ENCODE data around the gene PSTPIP2. TPM values are rescaled to one million over a fixed set of nuclear protein-coding genes. Genes with fewer than 3 reads are reported as not detected.
A peak's percentile ranks its signal among the peaks of the same experiment; 100 is the strongest.

Gene PSTPIP2
- total and polyA plus RNA-seq, 9 of the 15 experiments (the other 6 are each of a cell fraction or from before 2014, with no cell fraction given) = 14.0 to 45.7 (median 27.1) TPM

DNA sequence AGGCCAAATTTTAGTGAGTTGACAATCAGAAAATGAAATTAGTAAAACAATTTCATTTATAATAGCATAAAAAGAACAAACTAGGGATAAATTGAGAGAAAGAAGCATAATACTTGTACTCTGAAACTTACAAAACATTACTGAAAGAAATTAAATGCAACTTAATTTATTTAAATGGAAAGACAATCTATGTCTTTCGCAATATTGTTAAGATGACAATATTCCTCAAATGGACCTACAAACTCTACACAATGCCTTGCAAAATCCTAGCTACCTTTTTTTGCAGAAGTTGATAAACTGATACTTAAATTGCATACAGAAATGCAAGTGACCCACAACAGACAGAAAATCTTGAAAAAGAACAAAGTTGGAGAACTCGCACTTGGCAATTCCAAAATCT is 114.0 kb downstream of the PSTPIP2 start:
- in situ Hi-C loops (cut with MboI) = no loop called here
- no peak overlapping the region for H3K9ac ChIP-seq (ENCODE audit: insufficient read depth in 1 of 2, low read depth in 2 of 2, low read length in 2 of 2)
- BruUV-seq (replicated peaks) = no TSS peak
- 94% methylated on average over 2 of the region's 2 CpGs for WGBS (ENCODE audit: insufficient coverage, low coverage, missing lambda C conversion rate)
- H2AFZ ChIP-seq (ENCODE audit: low read depth, low read length) = no peak overlapping the region
- FAIRE-seq (no peak), DNase-seq (ENCODE audit: extremely low read depth in 1 of 4, low spot score in 3 of 4) (no peak), ATAC-seq (no peak)
- peaks cover 27% of the 10 kb centered on the region for H3K36me3 ChIP-seq (ENCODE audit: control insufficient read depth, insufficient read depth, low read length)
- H3K79me2 ChIP-seq (ENCODE audit: control insufficient read depth, insufficient read depth, low read length) = peaks cover 9% of the 10 kb centered on the region
- H3K9me1 ChIP-seq (ENCODE audit: control insufficient read depth, insufficient read depth, low read length) = no peaks in the 10 kb centered on the region
- ChIA-PET POLR2A (no interaction called here), CTCF (ENCODE audit: low intra/inter-chr PET ratio) (no interaction called here)
- intact Hi-C loops (cut with micrococcal nuclease) = no loop called here
- H3K4me2 ChIP-seq (ENCODE audit: insufficient read depth, low read length) = no peak overlapping the region
- peaks cover 0 to 4% of the 10 kb centered on the region in 2 experiments; a peak in 2 of 5 replicates for H3K4me1 ChIP-seq (replicated peaks in 1 of 2; ENCODE audit: control insufficient read depth in 2 of 2, insufficient read depth in 2 of 2, low read length in 2 of 2)
- no peak overlapping the region for H3K4me3 ChIP-seq
- no peaks in the 10 kb centered on the region for H3K9me3 ChIP-seq (replicated peaks; ENCODE audit: control insufficient read depth, insufficient read depth, low read depth, low read length)
- no peaks in the 10 kb centered on the region for H3K27me3 ChIP-seq (ENCODE audit: control insufficient read depth in 2 of 2, insufficient read depth in 2 of 2, low read length in 2 of 2)
- peak; percentile 74 for TF ChIP-seq CEBPB (tag; IDR thresholded peaks at IDR 0.05)
- TF ChIP-seq, protein P1, sequence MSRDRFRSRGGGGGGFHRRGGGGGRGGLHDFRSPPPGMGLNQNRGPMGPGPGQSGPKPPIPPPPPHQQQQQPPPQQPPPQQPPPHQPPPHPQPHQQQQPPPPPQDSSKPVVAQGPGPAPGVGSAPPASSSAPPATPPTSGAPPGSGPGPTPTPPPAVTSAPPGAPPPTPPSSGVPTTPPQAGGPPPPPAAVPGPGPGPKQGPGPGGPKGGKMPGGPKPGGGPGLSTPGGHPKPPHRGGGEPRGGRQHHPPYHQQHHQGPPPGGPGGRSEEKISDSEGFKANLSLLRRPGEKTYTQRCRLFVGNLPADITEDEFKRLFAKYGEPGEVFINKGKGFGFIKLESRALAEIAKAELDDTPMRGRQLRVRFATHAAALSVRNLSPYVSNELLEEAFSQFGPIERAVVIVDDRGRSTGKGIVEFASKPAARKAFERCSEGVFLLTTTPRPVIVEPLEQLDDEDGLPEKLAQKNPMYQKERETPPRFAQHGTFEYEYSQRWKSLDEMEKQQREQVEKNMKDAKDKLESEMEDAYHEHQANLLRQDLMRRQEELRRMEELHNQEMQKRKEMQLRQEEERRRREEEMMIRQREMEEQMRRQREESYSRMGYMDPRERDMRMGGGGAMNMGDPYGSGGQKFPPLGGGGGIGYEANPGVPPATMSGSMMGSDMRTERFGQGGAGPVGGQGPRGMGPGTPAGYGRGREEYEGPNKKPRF (IDR thresholded peaks at IDR 0.05; ENCODE audit: low read depth, low read length) = no peak
- H3K27ac ChIP-seq (ENCODE audit: extremely low read depth, low read depth, low read length) = no peak overlapping the region
- H4K20me1 ChIP-seq (replicated peaks; ENCODE audit: control insufficient read depth, insufficient read depth, low read length) = no peaks in the 10 kb centered on the region

DNA sequence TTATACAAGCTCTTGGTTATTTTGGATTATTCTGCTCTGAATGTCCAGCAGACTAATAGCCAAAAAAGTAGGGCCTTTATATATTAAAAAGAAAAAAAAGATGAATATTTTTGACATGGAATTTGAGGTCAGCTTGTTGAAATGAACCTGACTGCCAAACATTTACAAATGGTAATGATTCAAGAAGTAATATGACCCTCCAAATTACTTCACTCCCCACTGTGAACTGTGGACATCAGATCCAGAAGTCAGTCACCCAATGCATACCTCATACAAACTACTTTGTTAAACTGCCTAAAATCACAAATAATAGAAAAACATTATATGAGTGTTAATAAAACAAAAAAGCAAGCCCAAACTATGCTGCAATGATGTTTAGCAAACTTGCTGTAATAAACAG is 115.0 kb downstream of the PSTPIP2 start:
- Histone ChIP-seq H3K9me3 (replicated peaks; ENCODE audit: control insufficient read depth, insufficient read depth, low read depth, low read length) (no peaks in the 10 kb centered on the region), H3K4me2 (ENCODE audit: insufficient read depth, low read length) (no peak overlapping the region), H3K9ac (ENCODE audit: insufficient read depth in 1 of 2, low read depth in 2 of 2, low read length in 2 of 2) (no peak overlapping the region), H3K4me1 (replicated peaks in 1 of 2; ENCODE audit: control insufficient read depth in 2 of 2, insufficient read depth in 2 of 2, low read length in 2 of 2) (no peaks in the 10 kb centered on the region), H3K36me3 (ENCODE audit: control insufficient read depth, insufficient read depth, low read length) (peaks cover 30% of the 10 kb centered on the region), H3K27ac (ENCODE audit: extremely low read depth, low read depth, low read length) (no peak overlapping the region), H3K9me1 (ENCODE audit: control insufficient read depth, insufficient read depth, low read length) (no peaks in the 10 kb centered on the region), H3K79me2 (ENCODE audit: control insufficient read depth, insufficient read depth, low read length) (peaks cover 9% of the 10 kb centered on the region; the same call in 2 of the 3 replicates), H4K20me1 (replicated peaks; ENCODE audit: control insufficient read depth, insufficient read depth, low read length) (no peaks in the 10 kb centered on the region), H3K27me3 (ENCODE audit: control insufficient read depth in 2 of 2, insufficient read depth in 2 of 2, low read length in 2 of 2) (no peaks in the 10 kb centered on the region), H2AFZ (ENCODE audit: low read depth, low read length) (no peak overlapping the region), H3K4me3 (no peak overlapping the region)
- BruUV-seq (replicated peaks) = no TSS peak
- FAIRE-seq (no peak), ATAC-seq (no peak), DNase-seq (ENCODE audit: extremely low read depth in 1 of 4, low spot score in 3 of 4) (no peak)
- POLR2A ChIA-PET = interaction anchor here (0.7 kb wide), 1 partner anchor 945 kb away, joined by 3 read pairs; no protein-coding TSS in a partner anchor
- intact Hi-C loops (cut with micrococcal nuclease) = no loop called here
- CTCF ChIA-PET (ENCODE audit: low intra/inter-chr PET ratio) = no interaction called here
- in situ Hi-C loops (cut with MboI) = no loop called here
- no peak for TF ChIP-seq ZNF695 (CRISPR knock-in tag; IDR thresholded peaks at IDR 0.05)
- TF ChIP-seq ZNF23 (CRISPR knock-in tag; IDR thresholded peaks at IDR 0.05) = no peak
- TF ChIP-seq E2F3 (CRISPR knock-in tag; IDR thresholded peaks at IDR 0.05) = no peak
- no peak for TF ChIP-seq ZC3H4 (CRISPR knock-in tag; IDR thresholded peaks at IDR 0.05; ENCODE audit: borderline replicate concordance)
- no peak for TF ChIP-seq ZFX (CRISPR knock-in tag; IDR thresholded peaks at IDR 0.05)
- TF ChIP-seq, protein P2, sequence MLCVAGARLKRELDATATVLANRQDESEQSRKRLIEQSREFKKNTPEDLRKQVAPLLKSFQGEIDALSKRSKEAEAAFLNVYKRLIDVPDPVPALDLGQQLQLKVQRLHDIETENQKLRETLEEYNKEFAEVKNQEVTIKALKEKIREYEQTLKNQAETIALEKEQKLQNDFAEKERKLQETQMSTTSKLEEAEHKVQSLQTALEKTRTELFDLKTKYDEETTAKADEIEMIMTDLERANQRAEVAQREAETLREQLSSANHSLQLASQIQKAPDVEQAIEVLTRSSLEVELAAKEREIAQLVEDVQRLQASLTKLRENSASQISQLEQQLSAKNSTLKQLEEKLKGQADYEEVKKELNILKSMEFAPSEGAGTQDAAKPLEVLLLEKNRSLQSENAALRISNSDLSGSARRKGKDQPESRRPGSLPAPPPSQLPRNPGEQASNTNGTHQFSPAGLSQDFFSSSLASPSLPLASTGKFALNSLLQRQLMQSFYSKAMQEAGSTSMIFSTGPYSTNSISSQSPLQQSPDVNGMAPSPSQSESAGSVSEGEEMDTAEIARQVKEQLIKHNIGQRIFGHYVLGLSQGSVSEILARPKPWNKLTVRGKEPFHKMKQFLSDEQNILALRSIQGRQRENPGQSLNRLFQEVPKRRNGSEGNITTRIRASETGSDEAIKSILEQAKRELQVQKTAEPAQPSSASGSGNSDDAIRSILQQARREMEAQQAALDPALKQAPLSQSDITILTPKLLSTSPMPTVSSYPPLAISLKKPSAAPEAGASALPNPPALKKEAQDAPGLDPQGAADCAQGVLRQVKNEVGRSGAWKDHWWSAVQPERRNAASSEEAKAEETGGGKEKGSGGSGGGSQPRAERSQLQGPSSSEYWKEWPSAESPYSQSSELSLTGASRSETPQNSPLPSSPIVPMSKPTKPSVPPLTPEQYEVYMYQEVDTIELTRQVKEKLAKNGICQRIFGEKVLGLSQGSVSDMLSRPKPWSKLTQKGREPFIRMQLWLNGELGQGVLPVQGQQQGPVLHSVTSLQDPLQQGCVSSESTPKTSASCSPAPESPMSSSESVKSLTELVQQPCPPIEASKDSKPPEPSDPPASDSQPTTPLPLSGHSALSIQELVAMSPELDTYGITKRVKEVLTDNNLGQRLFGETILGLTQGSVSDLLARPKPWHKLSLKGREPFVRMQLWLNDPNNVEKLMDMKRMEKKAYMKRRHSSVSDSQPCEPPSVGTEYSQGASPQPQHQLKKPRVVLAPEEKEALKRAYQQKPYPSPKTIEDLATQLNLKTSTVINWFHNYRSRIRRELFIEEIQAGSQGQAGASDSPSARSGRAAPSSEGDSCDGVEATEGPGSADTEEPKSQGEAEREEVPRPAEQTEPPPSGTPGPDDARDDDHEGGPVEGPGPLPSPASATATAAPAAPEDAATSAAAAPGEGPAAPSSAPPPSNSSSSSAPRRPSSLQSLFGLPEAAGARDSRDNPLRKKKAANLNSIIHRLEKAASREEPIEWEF (CRISPR knock-in tag; IDR thresholded peaks at IDR 0.05) = no peak
- no peak for TF ChIP-seq PTRF (tag; IDR thresholded peaks at IDR 0.05)
- TF ChIP-seq CREM (IDR thresholded peaks at IDR 0.05; ENCODE audit: low read depth) = no peak
- TF ChIP-seq CBX5 (IDR thresholded peaks at IDR 0.05; ENCODE audit: borderline replicate concordance, low read depth) = no peak
